GM12878 (cell line): ENCODE results near the gene LDLRAP1. TPM values are rescaled to one million over a fixed set of nuclear protein-coding genes. Genes with fewer than 3 reads are reported as not detected.
A peak's percentile ranks its signal among the peaks of the same experiment; 100 is the strongest.

Experiments
- ATAC-seq: fragments of 200-7000 bp; cut with Tn5 transposase; 3 replicates; pipeline ENCODE4 v1.9.1; 2020; ENCODE audit warnings: mild to moderate bottlenecking, moderate library complexity
- BruUV-seq: library from RNA; stranded (reverse); fragments of 400-500 nt; replicated peaks from 2 replicates; lab custom pipeline; 2021; lab: Mats Ljungman, UMichigan
- CTCF ChIA-PET: fragments of 300-600 bp; sonication (Branson Sonifier 250); formaldehyde crosslinking; extraction: SDS; loops from one replicate; lab custom pipeline; 2021; ENCODE audit warnings: inconsistent platforms; lab: Yijun Ruan, JAX
- POLR2A ChIA-PET: fragments of 350-600 bp; formaldehyde crosslinking; extraction: SDS; loops from one replicate; lab custom pipeline; 2021; ENCODE audit warnings: inconsistent platforms; lab: Charles Lee
- RAD21 ChIA-PET: fragments of 300-600 bp; sonication (Branson Sonifier 250); formaldehyde crosslinking; loops from one replicate; lab custom pipeline; 2023; ENCODE audit warnings: antibody characterized with exemption; ENCODE audit not compliant: unreplicated experiment; lab: Charles Lee
- SMC1A ChIA-PET: fragments of 300-600 bp; sonication (Branson Sonifier 250); formaldehyde crosslinking; loops from one replicate; lab custom pipeline; 2023; ENCODE audit not compliant: unreplicated experiment, uncharacterized antibody; lab: Charles Lee
- DNase-seq: peaks from one replicate; pipeline ENCODE4 v3.0.0-alpha.2; 2011; ENCODE audit warnings: low read depth, low spot score
- FAIRE-seq: peaks from 3 replicates; lab custom pipeline; 2011; peaks lifted over from hg19 to GRCh38; lab: Jason Lieb, UNC
- H2AFZ ChIP-seq: 2 replicates; pipeline ENCODE4 v1.6.0; 2011; ENCODE audit warnings: low read depth, low read length, control low read depth; ENCODE audit not compliant: control insufficient read depth
- H3K27ac ChIP-seq: 2 replicates; pipeline ENCODE4 v1.5.1; 2011; ENCODE audit warnings: control low read depth; ENCODE audit not compliant: control insufficient read depth, insufficient read depth
- H3K27me3 ChIP-seq, 2 experiments: replicated peaks in 1 of 2; 2 replicates each; pipeline versions ENCODE4 v1.6.0 to v1.6.1; 2011; ENCODE audit warnings: low read length in 1 of 2; ENCODE audit not compliant: control insufficient read depth in 2 of 2, insufficient read depth in 2 of 2
- H3K36me3 ChIP-seq, 2 experiments: 2 replicates each; pipeline ENCODE4 v1.5.1; 2011; ENCODE audit warnings: low read length in 1 of 2; ENCODE audit not compliant: control insufficient read depth in 2 of 2, insufficient read depth in 2 of 2
- H3K4me1 ChIP-seq: 2 replicates; pipeline ENCODE4 v1.6.1; 2011; ENCODE audit warnings: mild to moderate bottlenecking, low read length, moderate library complexity, mixed read lengths; ENCODE audit not compliant: control insufficient read depth, insufficient read depth
- H3K4me2 ChIP-seq: 2 replicates; pipeline ENCODE4 v1.6.0; 2011; ENCODE audit warnings: control low read depth; ENCODE audit not compliant: control insufficient read depth, insufficient read depth
- H3K4me3 ChIP-seq: fragments of 200-600 bp; sonication (generic); 2 replicates; pipeline ENCODE4 v1.5.1; 2016
- H3K79me2 ChIP-seq: 2 replicates; pipeline ENCODE4 v1.6.0; 2011; ENCODE audit warnings: low read length; ENCODE audit not compliant: control insufficient read depth, insufficient read depth
- H3K9ac ChIP-seq: 2 replicates; pipeline ENCODE4 v1.8.0; 2011; ENCODE audit warnings: low read length, control low read depth, mixed read lengths; ENCODE audit not compliant: control insufficient read depth, insufficient read depth
- H3K9me3 ChIP-seq: replicated peaks from 3 replicates; pipeline ENCODE4 v1.5.1; 2011; ENCODE audit warnings: mild to moderate bottlenecking, low read length; ENCODE audit not compliant: control insufficient read depth, insufficient read depth
- H4K20me1 ChIP-seq: 2 replicates; pipeline ENCODE4 v1.6.0; 2011; ENCODE audit not compliant: control insufficient read depth, insufficient read depth
- BACH1 ChIP-seq: fragments of 450-650 bp; IDR thresholded peaks from 2 replicates; pipeline ENCODE4 v1.6.1; 2017; ENCODE audit warnings: mild to moderate bottlenecking, borderline replicate concordance
- GATAD2B ChIP-seq: fragments of 450-650 bp; conservative IDR thresholded peaks from 2 replicates; pipeline ENCODE4 v1.6.1; 2017; ENCODE audit warnings: low read depth, mild to moderate bottlenecking, moderate library complexity
- IKZF1 ChIP-seq: fragments of 450-650 bp; conservative IDR thresholded peaks from 2 replicates; pipeline ENCODE4 v1.6.1; 2017; ENCODE audit warnings: antibody characterized with exemption, mild to moderate bottlenecking
- KDM1A ChIP-seq: fragments of 200-600 bp; sonication (generic); IDR thresholded peaks from 2 replicates; pipeline ENCODE4 v1.6.1; 2016; ENCODE audit warnings: borderline replicate concordance
- KLF5 ChIP-seq: fragments of 450-650 bp; IDR thresholded peaks from 2 replicates; pipeline ENCODE4 v1.6.1; 2014; ENCODE audit warnings: mild to moderate bottlenecking; ENCODE audit not compliant: partially characterized antibody
- LARP7 ChIP-seq: fragments of 450-650 bp; IDR thresholded peaks from 2 replicates; pipeline ENCODE4 v1.6.1; 2017; ENCODE audit warnings: mild to moderate bottlenecking
- NR2F1 ChIP-seq: fragments of 450-650 bp; conservative IDR thresholded peaks from 2 replicates; pipeline ENCODE4 v1.6.1; 2017; ENCODE audit warnings: mild to moderate bottlenecking
- SPI1 ChIP-seq: IDR thresholded peaks from 2 replicates; pipeline ENCODE4 v1.6.1; 2011; ENCODE audit warnings: low read depth, mild to moderate bottlenecking, low read length, moderate library complexity, borderline replicate concordance; ENCODE audit not compliant: insufficient read depth
- ZBED1 ChIP-seq: IDR thresholded peaks from 2 replicates; pipeline ENCODE4 v1.6.1; 2016; ENCODE audit warnings: borderline replicate concordance
- WGBS: methylation state at CpG from one replicate; pipeline ENCODE4 v1.1.6; 2016; ENCODE audit warnings: low lambda C conversion rate; ENCODE audit not compliant: insufficient replicate concordance, insufficient coverage; ENCODE audit errors: missing lambda C conversion rate; 5-methylcytosine and 5-hydroxymethylcytosine counted together
- in situ Hi-C: fragments of 300-500 bp; cut with MboI; formaldehyde crosslinking; loops from 9 replicates; pipeline ENCODE4 v1.14.3; 2018; ENCODE audit warnings: mixed read lengths
- intact Hi-C: fragments of 100-400 bp; cut with micrococcal nuclease; formaldehyde crosslinking; loops from one replicate; pipeline ENCODE4 v1.14.2; 2022; ENCODE audit not compliant: unreplicated experiment
- polyA plus RNA-seq, 11 experiments: library from polyadenylated mRNA; depleted of rRNA in 4 of 11; unstranded in 6 of 11; stranded (reverse) in 5 of 11; fragments of >200 nt; fragmentation: Nextera tagmentation in 4 of 11; fragmentation: Illumina TruSeq in 1 of 11; extraction: Ambion mirVana in 4 of 11; extraction: Trizol in 1 of 11; gene quantifications; 1 replicate in 1 of 11; 2 replicates in 10 of 11; pipeline versions ENCODE4 v1.2.1 to v1.2.3, GENCODE V29; 2011 to 2016; ENCODE audit warnings: inconsistent platforms in 2 of 11, missing spikeins in 2 of 11, low read depth in 1 of 11
- total RNA-seq, 4 experiments: library from RNA; depleted of rRNA in 3 of 4; stranded (reverse); fragments of >200 nt in 3 of 4; fragmentation: Illumina TruSeq in 1 of 4; extraction: Trizol in 1 of 4; gene quantifications; 2 replicates each; pipeline versions ENCODE4 v1.2.1 to v1.2.3, GENCODE V29; 2013 to 2021
- TF ChIP-seq, protein P1 (sequence below): fragments of 450-650 bp; IDR thresholded peaks from 2 replicates; pipeline ENCODE4 v1.6.1; 2017; ENCODE audit warnings: mild to moderate bottlenecking
- TF ChIP-seq, protein P2 (sequence below): fragments of 450-650 bp; IDR thresholded peaks from 2 replicates; pipeline ENCODE4 v1.6.1; 2017; ENCODE audit warnings: borderline replicate concordance

LDLRAP1 gene
- total and polyA plus RNA-seq, 10 of the 15 experiments (the other 5 are each of a cell fraction or from before 2014, with no cell fraction given), result 0.43 to 37.6 (median 22.0) TPM

DNA sequence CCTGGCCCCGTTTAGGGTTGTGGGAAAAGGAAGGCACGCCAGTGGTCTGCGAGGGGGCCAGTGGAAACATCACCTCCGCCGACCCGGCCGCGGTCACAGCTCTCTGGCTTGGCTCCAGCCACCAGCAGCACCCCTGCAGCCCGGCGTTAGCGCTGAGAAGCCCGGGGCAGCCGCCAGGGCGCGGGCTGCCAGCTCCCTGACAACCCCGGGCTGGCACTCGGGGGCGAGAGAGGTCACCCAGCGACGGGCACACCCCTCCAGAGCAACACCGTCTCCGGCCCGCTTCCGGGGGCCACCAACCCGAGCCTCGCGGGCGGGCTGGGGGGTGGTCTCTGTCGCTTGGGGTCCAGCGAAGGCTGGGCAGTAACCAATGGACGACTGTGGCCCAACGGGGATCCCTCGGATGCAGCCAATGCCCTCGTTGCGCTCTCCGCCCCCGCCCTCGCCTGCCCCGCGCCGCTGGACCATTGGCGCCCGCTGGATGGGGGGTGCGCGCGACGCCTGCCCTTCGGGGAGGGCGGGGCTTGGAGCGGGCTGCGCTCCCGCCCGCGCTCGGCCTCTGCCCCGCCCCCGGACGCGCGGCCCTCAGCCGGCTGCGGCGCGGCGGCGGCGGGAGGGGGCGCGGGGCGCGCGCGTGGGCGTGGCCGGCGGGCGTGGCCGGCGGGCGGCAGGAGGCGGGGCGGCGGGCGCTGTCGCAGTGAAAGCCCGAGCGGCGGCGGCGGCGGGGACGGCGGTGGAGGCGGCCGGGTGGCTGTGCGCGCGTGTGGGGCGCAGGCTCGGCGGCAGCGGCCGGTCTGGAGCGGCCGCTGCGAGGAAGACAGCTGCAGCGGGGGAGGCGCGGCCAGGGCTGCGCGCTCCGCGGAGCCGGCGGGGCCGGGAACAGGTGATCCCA is 72.9 kb downstream of the LDLRAP1 start, which contains the start of gene MAN1C1 (continued):
- peak; percentile 39; the same call in 1 of the 2 replicates for TF ChIP-seq LARP7
- peak; percentile 72; the same call in 1 of the 2 replicates for TF ChIP-seq NR2F1
- TF ChIP-seq SPI1, result no peak
- no peak for TF ChIP-seq KDM1A

DNA sequence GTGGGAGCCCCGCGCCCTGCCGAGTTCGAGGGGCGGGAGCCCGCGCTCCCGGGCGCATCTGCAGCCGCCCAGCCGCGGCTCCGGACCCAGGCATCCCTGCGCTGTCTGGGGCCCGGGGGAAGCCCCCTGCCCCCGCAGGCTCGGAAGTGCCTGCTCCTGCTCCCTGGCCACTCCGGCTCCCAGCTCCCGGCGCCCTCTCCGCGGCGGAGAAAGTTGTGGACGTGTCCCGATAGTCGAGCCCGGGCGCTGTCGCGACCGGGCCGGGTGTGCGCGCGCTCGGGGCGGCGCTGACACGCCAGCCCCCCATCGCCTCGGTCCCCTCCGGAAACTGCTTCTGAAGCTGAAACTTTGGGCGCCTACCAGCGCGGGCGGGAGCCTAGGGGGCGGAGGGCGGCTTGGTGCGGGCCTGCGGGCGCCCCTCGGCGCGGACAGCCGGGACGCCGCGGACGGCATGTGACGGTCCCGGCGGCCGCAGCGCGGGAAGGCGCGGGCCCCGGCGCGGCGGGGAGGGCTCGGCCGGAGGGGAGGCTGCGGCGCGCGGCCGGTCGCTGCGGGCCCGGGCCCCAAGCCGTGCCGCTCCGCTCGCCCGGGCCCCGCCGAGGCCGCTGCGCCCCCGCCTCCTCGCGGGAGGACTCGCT is 73.7 kb downstream of the LDLRAP1 start:
- 0 out of 2 replicates have a peak overlapping the region, but pooled peaks have one; percentile 26 for H3K9ac ChIP-seq
- H2AFZ ChIP-seq, result no peak overlapping the region; the same call in 1 of the 2 replicates
- peak overlapping the region; percentile 70; the same call in 1 of the 2 replicates for H3K4me3 ChIP-seq
- no peaks in the 10 kb centered on the region for H3K9me3 ChIP-seq
- H3K79me2 ChIP-seq, result no peaks in the 10 kb centered on the region
- H3K27me3 ChIP-seq, result peaks cover 0 to 4% of the 10 kb centered on the region in 2 experiments; a peak in 2 of 4 replicates
- no peak for DNase-seq
- POLR2A ChIA-PET, result interaction anchor here (1.2 kb wide), 2 partner anchors 9 to 68 kb away, joined by 3 to 8 read pairs; no protein-coding TSS in a partner anchor
- no peaks in the 10 kb centered on the region for H3K36me3 ChIP-seq
- TF ChIP-seq BACH1 (peak; percentile 92; the same call in 1 of the 2 replicates), KLF5 (peak; percentile 33), IKZF1 (no peak), ZBED1 (peak; percentile 84; the same call in 1 of the 2 replicates), GATAD2B (peak; percentile 65), LARP7 (peak; percentile 23; the same call in 1 of the 2 replicates)
- TF ChIP-seq, protein P1, sequence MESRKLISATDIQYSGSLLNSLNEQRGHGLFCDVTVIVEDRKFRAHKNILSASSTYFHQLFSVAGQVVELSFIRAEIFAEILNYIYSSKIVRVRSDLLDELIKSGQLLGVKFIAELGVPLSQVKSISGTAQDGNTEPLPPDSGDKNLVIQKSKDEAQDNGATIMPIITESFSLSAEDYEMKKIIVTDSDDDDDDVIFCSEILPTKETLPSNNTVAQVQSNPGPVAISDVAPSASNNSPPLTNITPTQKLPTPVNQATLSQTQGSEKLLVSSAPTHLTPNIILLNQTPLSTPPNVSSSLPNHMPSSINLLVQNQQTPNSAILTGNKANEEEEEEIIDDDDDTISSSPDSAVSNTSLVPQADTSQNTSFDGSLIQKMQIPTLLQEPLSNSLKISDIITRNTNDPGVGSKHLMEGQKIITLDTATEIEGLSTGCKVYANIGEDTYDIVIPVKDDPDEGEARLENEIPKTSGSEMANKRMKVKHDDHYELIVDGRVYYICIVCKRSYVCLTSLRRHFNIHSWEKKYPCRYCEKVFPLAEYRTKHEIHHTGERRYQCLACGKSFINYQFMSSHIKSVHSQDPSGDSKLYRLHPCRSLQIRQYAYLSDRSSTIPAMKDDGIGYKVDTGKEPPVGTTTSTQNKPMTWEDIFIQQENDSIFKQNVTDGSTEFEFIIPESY, result no peak
- TF ChIP-seq, protein P2, sequence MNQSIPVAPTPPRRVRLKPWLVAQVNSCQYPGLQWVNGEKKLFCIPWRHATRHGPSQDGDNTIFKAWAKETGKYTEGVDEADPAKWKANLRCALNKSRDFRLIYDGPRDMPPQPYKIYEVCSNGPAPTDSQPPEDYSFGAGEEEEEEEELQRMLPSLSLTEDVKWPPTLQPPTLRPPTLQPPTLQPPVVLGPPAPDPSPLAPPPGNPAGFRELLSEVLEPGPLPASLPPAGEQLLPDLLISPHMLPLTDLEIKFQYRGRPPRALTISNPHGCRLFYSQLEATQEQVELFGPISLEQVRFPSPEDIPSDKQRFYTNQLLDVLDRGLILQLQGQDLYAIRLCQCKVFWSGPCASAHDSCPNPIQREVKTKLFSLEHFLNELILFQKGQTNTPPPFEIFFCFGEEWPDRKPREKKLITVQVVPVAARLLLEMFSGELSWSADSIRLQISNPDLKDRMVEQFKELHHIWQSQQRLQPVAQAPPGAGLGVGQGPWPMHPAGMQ, result no peak
- in situ Hi-C loops, result no loop called here
- RAD21 ChIA-PET, result no interaction called here
- intact Hi-C loops, result no loop called here
- no peak for FAIRE-seq
- WGBS, result under 1% methylated on average over 51 of the region's 94 CpGs
- peaks cover 40% of the 10 kb centered on the region for H3K4me1 ChIP-seq
- no TSS peak for BruUV-seq
- SMC1A ChIA-PET, result no interaction called here
- CTCF ChIA-PET, result no interaction called here
- no peaks in the 10 kb centered on the region for H4K20me1 ChIP-seq
- H3K27ac ChIP-seq, result no peak overlapping the region
- peak overlapping the region; percentile 88 for H3K4me2 ChIP-seq
- ATAC-seq, result no peak
